GM06990 (cell line): Measurements from ENCODE around the gene CDH18.

Experiments used
- DNase-seq: peaks from one replicate; pipeline ENCODE4 v3.0.0-alpha.2; 2011; ENCODE audit not compliant: insufficient read length; ENCODE audit errors: extremely low read depth
- H3K27me3 ChIP-seq: replicated peaks from 2 replicates; pipeline ENCODE4 v1.6.0; 2011; ENCODE audit warnings: low read length; ENCODE audit not compliant: control insufficient read depth, insufficient read depth
- H3K36me3 ChIP-seq: 2 replicates; pipeline ENCODE4 v1.5.1; 2011; ENCODE audit warnings: low read length; ENCODE audit not compliant: control insufficient read depth, insufficient read depth
- H3K4me3 ChIP-seq: replicated peaks from 2 replicates; pipeline ENCODE4 v1.5.1; 2011; ENCODE audit warnings: low read depth, mild to moderate bottlenecking, control low read depth, low read length
- CTCF ChIP-seq: IDR thresholded peaks from 2 replicates; pipeline ENCODE4 v1.5.1; 2011; ENCODE audit warnings: low read length, control low read depth, mild to moderate bottlenecking, inconsistent platforms; ENCODE audit not compliant: insufficient read depth, poor library complexity, severe bottlenecking

The CDH18 gene

GRCh38 chr5:19960451-19960850, 27.5 kb downstream of the CDH18 start:
- TF ChIP-seq CTCF, result no peak
- no peaks in the 10 kb centered on the region for H3K36me3 ChIP-seq
- no peak for DNase-seq
- no peak overlapping the region for H3K4me3 ChIP-seq
- no peaks in the 10 kb centered on the region for H3K27me3 ChIP-seq

- DNase-seq, result no peak
- Histone ChIP-seq H3K27me3 (no peaks in the 10 kb centered on the region), H3K4me3 (no peak overlapping the region), H3K36me3 (no peaks in the 10 kb centered on the region)
- TF ChIP-seq CTCF, result no peak
Observed at GRCh38 chr5:19959830-19960384, 28.1 kb downstream of the CDH18 start.

GRCh38 chr5:19950897-19951296, 37.1 kb downstream of the CDH18 start:
- Histone ChIP-seq H3K27me3 (no peaks in the 10 kb centered on the region), H3K4me3 (no peak overlapping the region), H3K36me3 (no peaks in the 10 kb centered on the region)
- no peak for DNase-seq
- TF ChIP-seq CTCF, result no peak

- Histone ChIP-seq H3K27me3 (no peaks in the 10 kb centered on the region), H3K36me3 (no peaks in the 10 kb centered on the region), H3K4me3 (no peak overlapping the region)
- TF ChIP-seq CTCF, result no peak
- DNase-seq, result no peak
Observed at GRCh38 chr5:19940192-19940591, 47.8 kb downstream of the CDH18 start.

- no peak for TF ChIP-seq CTCF
- Histone ChIP-seq H3K4me3 (no peak overlapping the region), H3K27me3 (no peaks in the 10 kb centered on the region), H3K36me3 (no peaks in the 10 kb centered on the region)
- DNase-seq, result no peak
Observed at GRCh38 chr5:19930451-19930850, 57.5 kb downstream of the CDH18 start.
